ENCODE measurements around the gene MNT. TPM values are rescaled to one million over a fixed set of nuclear protein-coding genes. Genes with fewer than 3 reads are reported as not detected.
A peak's percentile ranks its signal among the peaks of the same experiment; 100 is the strongest.

MNT gene
- total RNA-seq, 1 donor from 2014 or later = 4.9 TPM

DNA sequence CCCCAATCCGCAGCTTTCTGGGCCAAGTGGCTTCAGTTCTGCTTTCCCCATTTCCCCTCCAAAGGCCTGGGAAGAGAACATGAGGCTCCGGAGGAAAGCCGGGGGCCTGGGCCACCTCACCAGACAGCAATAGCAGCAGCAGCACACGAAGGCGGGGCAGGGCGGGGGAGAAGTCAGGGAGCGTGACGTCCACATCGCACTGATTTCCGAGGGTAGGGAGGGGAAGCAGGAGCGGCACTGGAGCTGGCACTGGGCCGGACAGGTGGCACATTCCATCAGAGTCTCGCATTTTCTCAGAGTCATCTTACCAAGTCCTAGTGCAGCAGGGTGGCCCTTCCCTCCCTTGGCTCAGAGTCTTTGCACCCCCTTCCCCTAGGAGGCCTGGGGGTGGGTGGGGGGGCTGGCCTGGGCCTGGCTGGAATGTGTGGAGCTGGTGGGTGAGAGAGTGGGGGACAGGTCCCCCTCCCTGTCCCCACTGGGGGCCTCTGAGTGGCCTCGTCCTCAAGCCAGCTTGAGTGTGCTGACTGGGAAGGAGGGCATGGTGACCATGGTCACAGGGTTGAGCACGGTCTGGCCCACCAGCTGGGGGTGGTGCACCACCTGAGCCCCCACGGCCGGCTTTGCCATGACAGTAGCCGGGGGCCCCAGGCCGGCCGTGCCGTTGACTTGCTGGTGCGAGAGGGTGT is 14.3 kb downstream of the MNT start:
- no peak for TF ChIP-seq CTCF (IDR thresholded peaks at IDR 0.05)
- intact Hi-C loops (cut with DNase I) = no loop called here
- no peaks in the 10 kb centered on the region for H3K27me3 ChIP-seq
- H3K4me1 ChIP-seq = peaks cover 0 to 18% of the 10 kb centered on the region in 2 donors
- no peak overlapping the region for H3K4me3 ChIP-seq
- H3K9me3 ChIP-seq = no peaks in the 10 kb centered on the region
- no peak overlapping the region for H3K27ac ChIP-seq
- peaks cover 26 to 30% of the 10 kb centered on the region in 2 donors for H3K36me3 ChIP-seq
- no peak for DNase-seq (ENCODE audit: low spot score in 2 of 2)

DNA sequence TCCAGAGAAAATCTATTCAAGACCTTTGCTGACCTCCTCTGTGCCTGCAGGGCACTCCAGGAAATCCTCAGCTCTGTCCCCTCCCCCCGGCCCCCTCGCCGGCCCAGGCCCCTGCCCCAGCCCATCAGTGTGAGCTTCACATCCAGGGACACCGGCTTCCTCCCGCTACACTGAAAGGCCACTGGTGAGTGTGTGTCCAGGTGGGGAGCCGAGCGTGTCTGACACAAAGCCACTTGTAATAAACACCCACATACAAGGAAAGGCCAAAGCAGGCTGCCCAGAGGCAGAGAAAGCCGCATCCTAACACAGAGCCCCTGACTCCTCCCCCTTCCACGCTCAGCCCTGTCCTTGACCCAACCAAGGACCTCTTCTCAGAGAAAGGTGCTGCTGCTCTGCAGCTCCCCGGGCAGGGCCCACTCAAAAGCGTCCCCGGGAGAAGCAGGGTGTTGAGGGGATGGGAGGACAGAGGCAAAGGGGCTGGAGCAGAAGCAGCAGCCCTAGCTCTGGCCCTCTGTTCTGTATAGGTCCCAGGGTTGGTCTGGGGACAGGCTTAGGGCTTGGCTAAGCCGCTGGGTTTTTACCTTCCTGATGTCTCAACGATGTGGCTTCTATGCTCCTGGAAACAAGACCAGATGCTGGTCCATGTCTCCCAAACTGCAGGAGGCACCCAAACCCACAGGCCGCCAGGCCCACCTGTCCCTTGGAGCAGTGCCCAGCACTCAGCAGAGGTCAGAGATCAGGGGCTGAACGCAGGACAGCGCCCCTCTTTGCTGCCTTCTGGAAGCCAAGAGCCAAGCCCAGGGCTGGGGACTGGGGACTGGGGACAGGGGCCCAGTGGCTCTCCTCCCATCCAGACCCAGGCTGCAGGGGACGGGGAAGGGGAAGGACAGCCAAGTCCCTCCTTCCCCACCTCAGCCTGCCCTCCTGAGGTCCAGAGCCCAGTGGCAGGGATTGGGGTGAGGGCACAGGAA is 15.3 kb downstream of the MNT start:
- DNase-seq (ENCODE audit: low spot score in 2 of 2) = no peak
- no peaks in the 10 kb centered on the region for H3K27me3 ChIP-seq
- H3K9me3 ChIP-seq = no peaks in the 10 kb centered on the region
- H3K4me1 ChIP-seq = peaks cover 0 to 8% of the 10 kb centered on the region in 2 donors
- no peak for TF ChIP-seq CTCF (IDR thresholded peaks at IDR 0.05)
- no peak overlapping the region for H3K27ac ChIP-seq
- H3K36me3 ChIP-seq = peaks cover 26 to 39% of the 10 kb centered on the region in 2 donors
- intact Hi-C loops (cut with DNase I) = no loop called here
- H3K4me3 ChIP-seq = no peak overlapping the region

- TF ChIP-seq CTCF (IDR thresholded peaks at IDR 0.05) = no peak
- peaks cover 0 to 4% of the 10 kb centered on the region in 2 donors for H3K4me1 ChIP-seq
- DNase-seq (ENCODE audit: low spot score in 2 of 2) = no peak
- intact Hi-C loops (cut with DNase I) = no loop called here
- H3K36me3 ChIP-seq = peaks cover 31 to 49% of the 10 kb centered on the region in 2 donors
- H3K9me3 ChIP-seq = no peaks in the 10 kb centered on the region
- H3K27ac ChIP-seq = no peak overlapping the region
- H3K4me3 ChIP-seq = no peak overlapping the region
- H3K27me3 ChIP-seq = no peaks in the 10 kb centered on the region
Observed at GRCh38 chr17:2384439-2385127, 16.3 kb downstream of the MNT start.

DNA sequence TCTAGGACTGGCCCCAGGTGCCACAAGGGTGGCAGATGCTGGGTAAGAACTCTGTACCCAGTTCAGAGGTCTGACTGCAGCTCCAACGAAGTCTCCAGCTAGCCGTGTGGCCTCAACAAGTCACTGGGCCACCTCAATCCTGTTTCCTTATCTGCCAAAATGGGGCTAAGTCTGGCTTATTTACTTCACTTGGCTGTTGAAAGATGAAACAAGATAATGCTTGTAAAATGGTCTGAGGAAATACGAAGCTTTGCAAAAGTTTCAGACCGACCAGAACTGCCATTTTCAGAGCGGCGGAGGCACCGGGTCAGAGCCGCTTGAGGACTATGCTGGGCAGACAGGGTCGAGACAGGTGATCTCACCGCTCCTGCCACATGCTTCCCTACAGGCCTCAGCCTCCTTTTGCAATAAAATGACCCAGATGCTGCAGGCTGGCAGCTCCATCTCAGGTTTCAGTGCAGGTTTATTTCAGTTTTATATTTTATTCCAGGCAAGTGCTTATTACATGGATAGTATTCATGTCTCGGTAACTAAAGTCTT is 17.2 kb downstream of the MNT start:
- no peak for DNase-seq (ENCODE audit: low spot score in 2 of 2)
- no peaks in the 10 kb centered on the region for H3K9me3 ChIP-seq
- peaks cover 36 to 56% of the 10 kb centered on the region in 2 donors for H3K36me3 ChIP-seq
- H3K4me1 ChIP-seq = peaks cover 0 to 4% of the 10 kb centered on the region in 2 donors
- intact Hi-C loops (cut with DNase I) = no loop called here
- TF ChIP-seq CTCF (IDR thresholded peaks at IDR 0.05) = no peak
- no peaks in the 10 kb centered on the region for H3K27me3 ChIP-seq
- peak overlapping the region in 1 of 2 donors; percentile 51 for H3K27ac ChIP-seq
- no peak overlapping the region for H3K4me3 ChIP-seq

DNA sequence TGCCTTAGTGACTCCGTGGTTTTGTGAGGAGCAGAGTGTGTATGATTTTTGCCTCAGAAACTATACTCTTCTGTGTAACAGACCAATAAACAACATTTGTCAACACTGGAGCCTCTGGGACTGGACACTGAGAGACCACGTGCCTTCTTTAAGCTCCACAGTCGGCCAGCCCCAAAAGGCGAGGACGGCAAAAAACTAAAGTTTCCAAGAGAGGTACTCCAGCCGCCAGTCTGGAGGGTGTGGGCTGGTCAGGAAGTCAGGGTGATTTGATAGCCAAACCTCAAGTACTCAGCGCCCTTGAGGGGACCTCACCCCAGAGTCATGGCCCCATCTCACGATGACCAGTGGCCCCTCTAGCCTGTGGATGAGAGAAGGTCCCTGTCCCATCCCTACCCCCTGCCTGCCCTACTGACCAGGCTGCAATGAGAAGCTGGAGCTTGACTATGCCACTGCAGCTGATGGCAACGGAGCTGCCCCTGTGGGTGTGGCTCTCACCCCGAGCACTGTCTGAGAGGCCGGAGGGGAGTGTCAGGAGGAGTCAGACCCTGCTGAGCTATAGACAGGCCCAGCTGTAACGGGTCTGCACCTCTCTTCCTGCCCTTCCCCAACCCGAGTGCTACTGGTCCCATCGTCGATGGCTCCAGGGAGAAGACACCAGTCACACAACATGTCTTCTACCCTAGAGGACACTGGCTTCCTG is 19.8 kb downstream of the MNT start:
- no peak for TF ChIP-seq CTCF (IDR thresholded peaks at IDR 0.05)
- Histone ChIP-seq H3K27ac (no peak overlapping the region), H3K9me3 (no peaks in the 10 kb centered on the region), H3K4me3 (no peak overlapping the region), H3K36me3 (peaks cover 29 to 58% of the 10 kb centered on the region in 2 donors), H3K4me1 (peaks cover 0 to 4% of the 10 kb centered on the region in 2 donors), H3K27me3 (no peaks in the 10 kb centered on the region)
- no peak for DNase-seq (ENCODE audit: low spot score in 2 of 2)
- intact Hi-C loops (cut with DNase I) = no loop called here

Measured in ascending aorta (tissue), 2 donors.